Measurements from ENCODE around the gene CHGA. TPM values are rescaled to one million over a fixed set of nuclear protein-coding genes. Genes with fewer than 3 reads are reported as not detected.

Gene CHGA
- total and polyA plus RNA-seq, 7 donors, result 0.99 to 55.4 (median 5.0) TPM

DNA sequence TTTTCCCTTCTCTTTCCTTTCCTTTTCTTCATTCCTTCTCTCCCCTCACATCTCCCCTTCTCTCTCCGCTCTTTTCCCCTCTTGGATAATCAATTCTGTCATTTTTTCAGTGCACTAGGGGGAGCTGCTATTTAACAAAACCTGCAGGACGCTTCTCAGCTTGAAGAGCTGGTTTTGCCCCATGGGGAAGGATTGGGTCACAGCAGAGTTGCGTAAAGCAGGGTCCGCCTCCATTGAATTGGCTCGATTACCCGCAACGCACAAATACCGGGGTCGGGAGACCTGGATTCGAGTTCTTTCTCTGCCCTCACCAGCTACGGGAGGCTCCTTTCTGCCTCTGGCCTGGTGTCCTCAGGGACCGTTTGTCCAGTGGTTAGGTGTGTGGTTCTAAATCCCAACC, 42.1 kb upstream of the CHGA start:
- no peak for TF ChIP-seq POLR2A (IDR thresholded peaks at IDR 0.05)
- intact Hi-C loops (cut with DNase I), result no loop called here
- Histone ChIP-seq H3K4me3 (no peak overlapping the region), H3K4me1 (peaks cover 0 to 14% (median 9%) of the 10 kb centered on the region in 4 donors), H3K27ac (no peak overlapping the region), H3K9me3 (no peaks in the 10 kb centered on the region), H3K36me3 (no peaks in the 10 kb centered on the region), H3K27me3 (no peaks in the 10 kb centered on the region)
- DNase-seq, result no peak
- WGBS, 2 donors, result 25 to 38% methylated on average over 12 of the region's 12 CpGs

DNA sequence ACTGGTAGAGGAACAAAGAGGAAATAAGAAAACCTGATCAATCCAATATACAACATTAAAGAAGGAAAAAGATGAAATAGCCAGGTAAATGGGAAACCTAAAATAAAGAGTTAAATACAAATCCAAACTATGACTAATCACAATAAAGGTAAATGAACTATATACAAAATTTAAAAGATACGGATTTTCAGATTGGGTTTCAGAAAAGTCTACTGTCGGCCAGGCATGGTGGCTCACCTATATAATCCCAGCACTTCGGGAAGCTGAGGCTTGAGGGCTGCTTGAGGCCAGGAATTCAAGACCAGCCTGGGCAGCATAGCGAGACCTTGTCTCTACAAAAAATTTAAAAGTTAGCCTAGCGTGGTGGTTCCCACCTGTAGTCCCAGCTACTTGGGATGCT, 39.9 kb upstream of the CHGA start:
- Histone ChIP-seq H3K27me3 (no peaks in the 10 kb centered on the region), H3K9me3 (no peaks in the 10 kb centered on the region), H3K4me3 (no peak overlapping the region), H3K27ac (no peak overlapping the region), H3K4me1 (peaks cover 0 to 11% (median 4%) of the 10 kb centered on the region in 4 donors), H3K36me3 (no peaks in the 10 kb centered on the region)
- no peak for TF ChIP-seq EP300 (IDR thresholded peaks at IDR 0.05)
- TF ChIP-seq POLR2A (IDR thresholded peaks at IDR 0.05), result no peak
- TF ChIP-seq POLR2AphosphoS5 (IDR thresholded peaks at IDR 0.05), result no peak
- 84 to 92% methylated on average over 5 of the region's 5 CpGs for WGBS, 2 donors
- intact Hi-C loops (cut with DNase I), result no loop called here
- DNase-seq, result no peak

DNA sequence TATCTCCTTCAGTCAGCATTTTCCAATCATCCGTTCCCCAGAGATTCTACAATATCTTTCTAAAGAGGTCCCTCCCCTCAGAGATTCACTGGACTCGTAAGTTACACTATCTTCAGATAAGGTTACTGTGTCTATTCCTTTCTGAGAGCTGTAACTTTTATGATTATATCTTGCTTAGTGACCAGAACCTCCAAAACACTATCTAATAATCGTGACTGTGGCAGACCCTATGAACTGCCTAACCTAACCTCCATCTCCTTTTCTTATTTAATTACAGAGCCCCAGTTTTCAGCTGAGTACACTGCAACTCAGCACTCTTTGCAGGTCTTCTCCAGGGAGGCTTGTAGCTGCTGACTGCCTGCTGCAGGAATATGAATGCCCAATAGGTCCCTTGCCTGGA, 38.5 kb upstream of the CHGA start:
- no peaks in the 10 kb centered on the region for H3K27me3 ChIP-seq
- WGBS, 2 donors, result 37 to 67% methylated on average over 3 of the region's 3 CpGs
- no peak overlapping the region for H3K4me3 ChIP-seq
- H3K36me3 ChIP-seq, result no peaks in the 10 kb centered on the region
- H3K4me1 ChIP-seq, result no peaks in the 10 kb centered on the region
- TF ChIP-seq, protein P1, sequence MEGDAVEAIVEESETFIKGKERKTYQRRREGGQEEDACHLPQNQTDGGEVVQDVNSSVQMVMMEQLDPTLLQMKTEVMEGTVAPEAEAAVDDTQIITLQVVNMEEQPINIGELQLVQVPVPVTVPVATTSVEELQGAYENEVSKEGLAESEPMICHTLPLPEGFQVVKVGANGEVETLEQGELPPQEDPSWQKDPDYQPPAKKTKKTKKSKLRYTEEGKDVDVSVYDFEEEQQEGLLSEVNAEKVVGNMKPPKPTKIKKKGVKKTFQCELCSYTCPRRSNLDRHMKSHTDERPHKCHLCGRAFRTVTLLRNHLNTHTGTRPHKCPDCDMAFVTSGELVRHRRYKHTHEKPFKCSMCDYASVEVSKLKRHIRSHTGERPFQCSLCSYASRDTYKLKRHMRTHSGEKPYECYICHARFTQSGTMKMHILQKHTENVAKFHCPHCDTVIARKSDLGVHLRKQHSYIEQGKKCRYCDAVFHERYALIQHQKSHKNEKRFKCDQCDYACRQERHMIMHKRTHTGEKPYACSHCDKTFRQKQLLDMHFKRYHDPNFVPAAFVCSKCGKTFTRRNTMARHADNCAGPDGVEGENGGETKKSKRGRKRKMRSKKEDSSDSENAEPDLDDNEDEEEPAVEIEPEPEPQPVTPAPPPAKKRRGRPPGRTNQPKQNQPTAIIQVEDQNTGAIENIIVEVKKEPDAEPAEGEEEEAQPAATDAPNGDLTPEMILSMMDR (IDR thresholded peaks at IDR 0.05), result no peak
- TF ChIP-seq EP300 (IDR thresholded peaks at IDR 0.05) (no peak), POLR2A (IDR thresholded peaks at IDR 0.05) (no peak), POLR2AphosphoS5 (IDR thresholded peaks at IDR 0.05) (no peak)
- no peak for DNase-seq
- no peak overlapping the region for H3K27ac ChIP-seq
- intact Hi-C loops (cut with DNase I), result no loop called here
- H3K9me3 ChIP-seq, result no peaks in the 10 kb centered on the region

DNA sequence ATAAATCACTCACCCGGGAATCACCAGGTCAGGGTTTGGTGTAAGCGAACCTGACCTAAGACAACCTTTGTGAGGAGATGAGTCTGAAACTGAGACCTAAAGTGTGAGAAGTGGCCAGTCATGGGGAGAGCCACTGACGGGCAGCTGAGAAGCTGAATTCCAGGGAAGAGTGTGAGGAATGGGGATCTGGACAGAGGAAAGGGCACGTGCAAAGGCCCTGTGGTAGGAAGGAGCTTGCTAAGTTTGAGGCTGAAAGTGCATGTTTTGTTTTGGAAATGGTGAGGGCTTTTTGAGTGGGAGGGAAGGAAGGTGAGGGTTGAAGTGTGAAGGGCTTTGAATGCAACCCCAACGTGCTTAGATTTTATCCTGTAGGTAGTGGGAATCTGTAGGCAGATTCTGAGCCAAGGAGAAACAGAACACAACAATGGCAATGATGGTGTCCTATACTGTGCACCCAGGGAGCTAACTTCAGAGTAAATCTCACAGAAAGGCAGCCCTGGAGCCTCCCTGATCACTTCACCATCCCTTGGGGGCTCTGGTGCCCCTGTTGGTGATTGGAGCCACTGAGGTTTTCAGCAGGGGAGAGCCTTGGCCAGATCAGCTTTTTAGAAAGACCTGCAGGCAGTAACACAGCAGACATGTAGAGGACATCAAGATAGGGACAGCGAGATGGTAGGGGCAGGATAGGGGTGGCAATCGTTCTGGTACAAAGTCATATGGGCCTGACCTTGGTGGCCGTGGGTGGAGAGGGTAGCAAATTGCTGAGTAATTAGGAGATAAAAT, 37.5 kb upstream of the CHGA start:
- Histone ChIP-seq H3K4me3 (no peak overlapping the region), H3K27me3 (no peaks in the 10 kb centered on the region), H3K27ac (no peak overlapping the region), H3K9me3 (no peaks in the 10 kb centered on the region), H3K4me1 (no peaks in the 10 kb centered on the region), H3K36me3 (no peaks in the 10 kb centered on the region)
- 56 to 78% methylated on average over 8 of the region's 8 CpGs for WGBS, 2 donors
- intact Hi-C loops (cut with DNase I), result no loop called here
- TF ChIP-seq POLR2AphosphoS5 (IDR thresholded peaks at IDR 0.05) (no peak), POLR2A (IDR thresholded peaks at IDR 0.05) (no peak), EP300 (IDR thresholded peaks at IDR 0.05) (no peak)
- TF ChIP-seq, protein P1 (IDR thresholded peaks at IDR 0.05), result no peak
- DNase-seq, result no peak

DNA sequence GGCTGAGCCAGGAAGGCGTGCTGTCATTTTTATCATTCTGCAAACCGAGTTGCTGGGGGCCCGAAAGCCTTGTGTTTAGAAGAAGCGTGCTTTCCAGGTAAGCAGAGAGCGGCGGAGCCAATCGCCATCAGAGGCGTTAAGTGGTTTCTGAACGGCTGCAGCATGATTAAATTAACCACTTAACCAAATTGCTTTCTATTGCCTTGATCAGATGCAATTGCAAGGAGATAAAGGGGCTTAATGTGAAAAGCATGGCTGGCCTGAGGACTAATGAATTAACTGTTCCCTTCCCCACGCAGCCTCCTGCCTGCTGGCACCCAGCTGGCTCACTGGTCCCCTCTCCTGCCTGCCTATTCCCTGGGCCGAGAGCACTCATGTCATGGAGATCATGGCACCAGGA, 36.6 kb upstream of the CHGA start:
- Histone ChIP-seq H3K27me3 (no peaks in the 10 kb centered on the region), H3K36me3 (no peaks in the 10 kb centered on the region), H3K9me3 (no peaks in the 10 kb centered on the region), H3K4me3 (no peak overlapping the region), H3K4me1 (no peaks in the 10 kb centered on the region), H3K27ac (no peak overlapping the region)
- 58 to 61% methylated on average over 11 of the region's 11 CpGs for WGBS, 2 donors
- TF ChIP-seq POLR2A (IDR thresholded peaks at IDR 0.05), result no peak
- TF ChIP-seq, protein P1 (IDR thresholded peaks at IDR 0.05), result no peak
- TF ChIP-seq EP300 (IDR thresholded peaks at IDR 0.05), result no peak
- TF ChIP-seq POLR2AphosphoS5 (IDR thresholded peaks at IDR 0.05), result no peak
- DNase-seq, result no peak
- intact Hi-C loops (cut with DNase I), result no loop called here

DNA sequence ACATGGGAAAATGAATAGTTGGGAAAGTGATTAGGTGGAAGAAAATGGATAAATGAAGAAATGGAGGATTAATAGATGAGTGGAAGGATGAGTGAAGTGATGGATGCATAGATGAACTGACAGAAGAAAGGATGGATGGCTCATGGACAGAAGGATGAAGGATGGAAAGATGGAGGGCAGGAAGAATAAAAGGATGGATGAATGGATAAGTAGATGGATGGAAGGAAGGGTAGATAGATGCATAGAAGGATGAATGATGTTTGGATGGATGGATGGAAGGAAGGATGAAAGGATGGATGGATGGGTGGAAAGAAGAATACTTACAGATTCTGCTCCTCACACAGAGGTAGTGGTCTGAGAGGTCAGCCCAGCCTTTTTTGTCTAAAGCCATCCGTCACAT, 35.8 kb upstream of the CHGA start:
- TF ChIP-seq POLR2AphosphoS5 (IDR thresholded peaks at IDR 0.05) (no peak), POLR2A (IDR thresholded peaks at IDR 0.05) (no peak)
- TF ChIP-seq, protein P1 (IDR thresholded peaks at IDR 0.05), result no peak
- H3K27ac ChIP-seq, result no peak overlapping the region
- no peaks in the 10 kb centered on the region for H3K9me3 ChIP-seq
- WGBS, 2 donors, result 96 to 97% methylated on average over 1 of the region's 1 CpG
- DNase-seq, result no peak
- H3K36me3 ChIP-seq, result no peaks in the 10 kb centered on the region
- intact Hi-C loops (cut with DNase I), result no loop called here
- no peaks in the 10 kb centered on the region for H3K4me1 ChIP-seq
- H3K27me3 ChIP-seq, result no peaks in the 10 kb centered on the region
- H3K4me3 ChIP-seq, result no peak overlapping the region
